GM12878 (cell line): Measurements from ENCODE around the gene LARGE1. TPM values are rescaled to one million over a fixed set of nuclear protein-coding genes. Genes with fewer than 3 reads are reported as not detected.

Experiments
- DPF2 ChIP-seq: fragments of 450-650 bp; IDR thresholded peaks from 2 replicates; pipeline ENCODE4 v1.6.1; 2017; ENCODE audit warnings: mild to moderate bottlenecking
- EP300 ChIP-seq, 2 experiments: fragments of 150-350 bp in 1 of 2; IDR thresholded peaks; 2 replicates each; pipeline ENCODE4 v1.6.1; 2011 to 2012; ENCODE audit warnings: low read depth in 2 of 2, low read length in 2 of 2, borderline replicate concordance in 1 of 2, improper control_type of control experiment in 1 of 2, inconsistent platforms in 1 of 2; ENCODE audit not compliant: control insufficient read depth in 1 of 2
- EZH2 ChIP-seq: IDR thresholded peaks from 2 replicates; pipeline ENCODE4 v1.6.1; 2012; ENCODE audit warnings: low read depth, mild to moderate bottlenecking, control low read depth, inconsistent platforms, low read length, borderline replicate concordance; ENCODE audit not compliant: control insufficient read depth
- FOXK2 ChIP-seq: fragments of 450-650 bp; IDR thresholded peaks from 2 replicates; pipeline ENCODE4 v1.6.1; 2017; ENCODE audit warnings: mild to moderate bottlenecking, moderate library complexity
- FOXM1 ChIP-seq: IDR thresholded peaks from 2 replicates; pipeline ENCODE4 v1.6.1; 2012; ENCODE audit warnings: low read depth, mild to moderate bottlenecking, inconsistent platforms, low read length, moderate library complexity
- MLLT1 ChIP-seq: fragments of 450-650 bp; IDR thresholded peaks from 2 replicates; pipeline ENCODE4 v1.6.1; 2016; ENCODE audit warnings: mild to moderate bottlenecking
- NR2F1 ChIP-seq: fragments of 450-650 bp; conservative IDR thresholded peaks from 2 replicates; pipeline ENCODE4 v1.6.1; 2017; ENCODE audit warnings: mild to moderate bottlenecking
- NRF1 ChIP-seq: conservative IDR thresholded peaks from 2 replicates; pipeline ENCODE4 v1.6.1; 2011; ENCODE audit warnings: mild to moderate bottlenecking, low read depth, low read length, improper control_type of control experiment
- PRDM15 ChIP-seq: fragments of 450-650 bp; formaldehyde crosslinking; IDR thresholded peaks from 2 replicates; pipeline ENCODE4 v1.4.0; 2020; ENCODE audit warnings: mild to moderate bottlenecking, moderate library complexity
- RB1 ChIP-seq: fragments of 450-650 bp; formaldehyde crosslinking; IDR thresholded peaks from 2 replicates; pipeline ENCODE4 v1.6.1; 2017; ENCODE audit warnings: mild to moderate bottlenecking, borderline replicate concordance
- REST ChIP-seq: IDR thresholded peaks from 2 replicates; pipeline ENCODE4 v1.6.1; 2012; ENCODE audit warnings: mild to moderate bottlenecking, low read depth, low read length
- SKIL ChIP-seq: fragments of 450-650 bp; IDR thresholded peaks from 2 replicates; pipeline ENCODE4 v1.6.1; 2017; ENCODE audit warnings: mild to moderate bottlenecking, low read depth, inconsistent platforms; ENCODE audit not compliant: poor library complexity, severe bottlenecking
- SREBF1 ChIP-seq: IDR thresholded peaks from 2 replicates; pipeline ENCODE4 v1.6.1; 2012; ENCODE audit warnings: mild to moderate bottlenecking, low read length
- TAF1 ChIP-seq: IDR thresholded peaks from 2 replicates; pipeline ENCODE4 v1.6.1; 2011; ENCODE audit warnings: mild to moderate bottlenecking, low read depth, low read length, borderline replicate concordance
- TCF3 ChIP-seq: IDR thresholded peaks from 2 replicates; pipeline ENCODE4 v1.6.1; 2012; ENCODE audit warnings: low read depth, mild to moderate bottlenecking, low read length, borderline replicate concordance; ENCODE audit not compliant: insufficient read depth
- ZNF217 ChIP-seq: fragments of 450-650 bp; IDR thresholded peaks from 2 replicates; pipeline ENCODE4 v1.6.1; 2017; ENCODE audit warnings: antibody characterized with exemption, mild to moderate bottlenecking
- polyA plus RNA-seq, 11 experiments: library from polyadenylated mRNA; depleted of rRNA in 4 of 11; unstranded in 6 of 11; stranded (reverse) in 5 of 11; fragments of >200 nt; fragmentation: Nextera tagmentation in 4 of 11; fragmentation: Illumina TruSeq in 1 of 11; extraction: Ambion mirVana in 4 of 11; extraction: Trizol in 1 of 11; gene quantifications; 1 replicate in 1 of 11; 2 replicates in 10 of 11; pipeline versions ENCODE4 v1.2.1 to v1.2.3, GENCODE V29; 2011 to 2016; ENCODE audit warnings: inconsistent platforms in 2 of 11, missing spikeins in 2 of 11, low read depth in 1 of 11
- total RNA-seq, 4 experiments: library from RNA; depleted of rRNA in 3 of 4; stranded (reverse); fragments of >200 nt in 3 of 4; fragmentation: Illumina TruSeq in 1 of 4; extraction: Trizol in 1 of 4; gene quantifications; 2 replicates each; pipeline versions ENCODE4 v1.2.1 to v1.2.3, GENCODE V29; 2013 to 2021

The LARGE1 gene
- total and polyA plus RNA-seq, 10 of the 15 experiments (the other 5 are each of a cell fraction or from before 2014, with no cell fraction given): 3.2 to 41.4 (median 17.3) TPM

- TF ChIP-seq PRDM15 (CRISPR knock-in tag) (no peak), REST (no peak), NRF1 (no peak), ZNF217 (no peak), NR2F1 (0 out of 2 replicates have a peak, but pooled peaks have one; percentile 25), EP300 (IDR thresholded peaks at IDR 0.05; ENCODE audit: borderline replicate concordance in 1 of 2, control insufficient read depth in 1 of 2, low read depth in 2 of 2, low read length in 2 of 2) (no peak), TCF3 (no peak), SREBF1 (no peak), TAF1 (no peak), SKIL (peak; percentile 24), DPF2 (no peak), FOXM1 (no peak), FOXK2 (no peak), MLLT1 (no peak), EZH2 (no peak), RB1 (no peak)
Observed at GRCh38 chr22:33302049-33302545, 618.2 kb downstream of the LARGE1 start (continued).
